K562 (cell line): ENCODE measurements around the gene HS3ST3A1. TPM values are rescaled to one million over a fixed set of nuclear protein-coding genes. Genes with fewer than 3 reads are reported as not detected.

Experiments used
- CHAMP1 ChIP-seq: fragments of 450-650 bp; IDR thresholded peaks from 2 replicates; pipeline ENCODE4 v1.6.1; 2016; ENCODE audit warnings: mild to moderate bottlenecking
- CXXC5 ChIP-seq: fragments of 250-450 bp; sonication (Bioruptor Pico); IDR thresholded peaks from 2 replicates; pipeline ENCODE4 v1.8.0; 2022; ENCODE audit warnings: inconsistent platforms, mild to moderate bottlenecking, moderate library complexity
- MAZ ChIP-seq, 2 experiments: fragments of 450-650 bp in 1 of 2; sonication (generic) in 1 of 2; formaldehyde crosslinking; IDR thresholded peaks in 1 of 2; conservative IDR thresholded peaks in 1 of 2; 2 replicates each; pipeline versions ENCODE4 v1.4.0 to v1.5.0; 2020; ENCODE audit warnings: mild to moderate bottlenecking in 1 of 2, missing genetic modification reagents in 1 of 2
- MTA1 ChIP-seq: fragments of 450-650 bp; IDR thresholded peaks from 2 replicates; pipeline ENCODE4 v1.6.1; 2017; ENCODE audit warnings: borderline replicate concordance
- PRDM10 ChIP-seq: fragments of 450-650 bp; IDR thresholded peaks from 2 replicates; pipeline ENCODE4 v1.6.1; 2018; ENCODE audit not compliant: partially characterized antibody
- PREB ChIP-seq: sonication (generic); formaldehyde crosslinking; IDR thresholded peaks from 2 replicates; pipeline ENCODE4 v1.8.1; 2023; ENCODE audit warnings: mild to moderate bottlenecking, missing genetic modification reagents
- RCOR1 ChIP-seq, 2 experiments: IDR thresholded peaks; 2 replicates each; pipeline ENCODE4 v1.6.1; 2012; ENCODE audit warnings: low read depth in 2 of 2, low read length in 2 of 2, borderline replicate concordance in 1 of 2, improper control_type of control experiment in 1 of 2
- RNF2 ChIP-seq: sonication (generic); IDR thresholded peaks from 2 replicates; pipeline ENCODE4 v1.6.1; 2016
- SMARCB1 ChIP-seq: IDR thresholded peaks from 2 replicates; pipeline ENCODE4 v1.6.1; 2011; ENCODE audit warnings: improper control_type of control experiment, low read depth; ENCODE audit not compliant: insufficient read length
- XRCC3 ChIP-seq: fragments of 450-650 bp; IDR thresholded peaks from 2 replicates; pipeline ENCODE4 v1.6.1; 2017; ENCODE audit warnings: mild to moderate bottlenecking, moderate library complexity
- ZBTB9 ChIP-seq: fragments of 450-650 bp; formaldehyde crosslinking; IDR thresholded peaks from 2 replicates; pipeline ENCODE4 v1.4.0; 2020; ENCODE audit warnings: mild to moderate bottlenecking, moderate library complexity
- ZNF134 ChIP-seq: fragments of 250-450 bp; sonication (Bioruptor Pico); conservative IDR thresholded peaks from 2 replicates; pipeline ENCODE4 v1.4.0; 2020
- ZNF263 ChIP-seq: sonication (generic); formaldehyde crosslinking; IDR thresholded peaks from 2 replicates; pipeline ENCODE4 v1.8.0; 2022; ENCODE audit warnings: mild to moderate bottlenecking, missing genetic modification reagents, borderline replicate concordance
- ZNF449 ChIP-seq: fragments of 250-450 bp; sonication (Bioruptor Pico); IDR thresholded peaks from 2 replicates; pipeline ENCODE4 v1.8.0; 2022; ENCODE audit warnings: moderate library complexity, mild to moderate bottlenecking, inconsistent platforms
- ZNF512 ChIP-seq: IDR thresholded peaks from 2 replicates; pipeline ENCODE4 v1.6.1; 2016; ENCODE audit warnings: missing genetic modification characterization, missing compliant biosample characterization
- polyA plus RNA-seq, 8 experiments: library from polyadenylated mRNA; depleted of rRNA in 4 of 8; stranded (reverse) in 5 of 8; unstranded in 3 of 8; fragments of >200 nt; fragmentation: Nextera tagmentation in 2 of 8; fragmentation: Illumina TruSeq in 1 of 8; extraction: Ambion mirVana in 2 of 8; extraction: Trizol in 1 of 8; gene quantifications; 2 replicates each; pipeline versions ENCODE4 v1.2.1 to v1.2.3, GENCODE V29; 2011 to 2014; ENCODE audit warnings: inconsistent platforms in 1 of 8, missing spikeins in 1 of 8
- total RNA-seq, 7 experiments: library from RNA; depleted of rRNA in 6 of 7; stranded (reverse); fragments of >200 nt in 6 of 7; fragmentation: Illumina TruSeq in 2 of 7; extraction: Trizol in 2 of 7; gene quantifications; 2 replicates each; pipeline versions ENCODE4 v1.2.1 to v1.2.3, GENCODE V29; 2011 to 2021; ENCODE audit warnings: low replicate concordance in 1 of 7

HS3ST3A1 gene
- total and polyA plus RNA-seq, 9 of the 15 experiments (the other 6 are each of a cell fraction or from before 2014, with no cell fraction given), result 0.25 to 14.8 (median 2.3) TPM

- TF ChIP-seq PREB (CRISPR knock-in tag) (no peak), ZBTB9 (CRISPR knock-in tag) (no peak), CXXC5 (CRISPR knock-in tag) (peak; percentile 92), ZNF449 (CRISPR knock-in tag) (peak; percentile 72; the same call in 1 of the 2 replicates), CHAMP1 (peak; percentile 89), SMARCB1 (no peak), XRCC3 (no peak), PRDM10 (no peak), MTA1 (peak; percentile 71; the same call in 1 of the 2 replicates), MAZ (CRISPR knock-in tag; conservative IDR thresholded peaks at IDR 0.05 in 1 of 2, IDR thresholded peaks at IDR 0.05 in 1 of 2) (peak; percentile 36 to 62; a peak in 3 of 4 replicates), ZNF512 (tag) (no peak), RCOR1 (IDR thresholded peaks at IDR 0.05; ENCODE audit: borderline replicate concordance in 1 of 2, low read depth in 2 of 2, low read length in 2 of 2) (peak; percentile 86 to 92), ZNF134 (CRISPR knock-in tag) (no peak), RNF2 (peak; percentile 92), ZNF263 (no peak)
Observed at GRCh38 chr17:13510062-13510461, 91.7 kb downstream of the HS3ST3A1 start (continued).
